Hepatocyte (in vitro differentiated cells): ENCODE data around the gene NUDT14. TPM values are rescaled to one million over a fixed set of nuclear protein-coding genes. Genes with fewer than 3 reads are reported as not detected.

Experiments
- DNase-seq: peaks from one replicate; pipeline ENCODE4 v3.0.0-alpha.2; 2016; ENCODE audit warnings: low spot score
- H2AFZ ChIP-seq: fragments of 200-600 bp; sonication (generic); 2 replicates; pipeline ENCODE4 v1.6.0; 2016; ENCODE audit warnings: antibody characterized with exemption, mild to moderate bottlenecking
- H3K27ac ChIP-seq: fragments of 200-600 bp; sonication (generic); 2 replicates; pipeline ENCODE4 v1.5.1; 2016; ENCODE audit warnings: mild to moderate bottlenecking
- H3K27me3 ChIP-seq: fragments of 200-600 bp; sonication (generic); 2 replicates; pipeline ENCODE4 v1.6.1; 2016
- H3K36me3 ChIP-seq: fragments of 200-600 bp; sonication (generic); replicated peaks from 2 replicates; pipeline ENCODE4 v1.5.1; 2016; ENCODE audit warnings: low read depth; ENCODE audit not compliant: insufficient read depth
- H3K4me1 ChIP-seq: fragments of 200-600 bp; sonication (generic); 2 replicates; pipeline ENCODE4 v1.5.1; 2016; ENCODE audit warnings: mild to moderate bottlenecking, moderate library complexity; ENCODE audit not compliant: insufficient read depth
- H3K4me2 ChIP-seq: fragments of 200-600 bp; sonication (generic); 2 replicates; pipeline ENCODE4 v1.6.0; 2016
- H3K4me3 ChIP-seq: fragments of 200-600 bp; sonication (generic); 2 replicates; pipeline ENCODE4 v1.5.1; 2016; ENCODE audit warnings: mild to moderate bottlenecking
- H3K79me2 ChIP-seq: fragments of 200-600 bp; sonication (generic); 2 replicates; pipeline ENCODE4 v1.6.0; 2017; ENCODE audit warnings: mild to moderate bottlenecking
- H3K9me2 ChIP-seq: fragments of 200-600 bp; sonication (generic); replicated peaks from 2 replicates; pipeline ENCODE4 v1.6.0; 2017; ENCODE audit warnings: mild to moderate bottlenecking; ENCODE audit not compliant: insufficient read depth
- H3K9me3 ChIP-seq: fragments of 200-600 bp; sonication (generic); 2 replicates; pipeline ENCODE4 v1.5.1; 2016; ENCODE audit warnings: low read depth, mild to moderate bottlenecking
- H4K20me1 ChIP-seq: fragments of 200-600 bp; sonication (generic); 2 replicates; pipeline ENCODE4 v1.6.0; 2016; ENCODE audit warnings: mild to moderate bottlenecking; ENCODE audit not compliant: insufficient read depth, poor library complexity, severe bottlenecking
- CTCF ChIP-seq: fragments of 200-600 bp; sonication (generic); IDR thresholded peaks from 2 replicates; pipeline ENCODE4 v1.5.1; 2016; ENCODE audit warnings: antibody characterized with exemption, mild to moderate bottlenecking; ENCODE audit not compliant: poor library complexity
- EZH2 ChIP-seq: fragments of 200-600 bp; sonication (generic); IDR thresholded peaks from 2 replicates; pipeline ENCODE4 v1.6.1; 2016; ENCODE audit warnings: antibody characterized with exemption, mild to moderate bottlenecking, borderline replicate concordance
- EZH2phosphoT487 ChIP-seq: fragments of 200-600 bp; sonication (generic); IDR thresholded peaks from one replicate; pipeline ENCODE4 v1.6.1; 2018; ENCODE audit warnings: antibody characterized with exemption, mild to moderate bottlenecking, low read depth, moderate library complexity; ENCODE audit not compliant: unreplicated experiment, severe bottlenecking
- WGBS: methylation state at CpG from one replicate; pipeline ENCODE4 v1.1.6; 2016; ENCODE audit warnings: low lambda C conversion rate; ENCODE audit errors: missing lambda C conversion rate; 5-methylcytosine and 5-hydroxymethylcytosine counted together
- polyA plus RNA-seq: library from polyadenylated mRNA; unstranded; fragments of >200 nt; fragmentation: Nextera tagmentation; extraction: Ambion mirVana; gene quantifications from 2 replicates; pipeline ENCODE4 v1.2.1, GENCODE V29; 2016
- total RNA-seq: library from RNA; depleted of rRNA; stranded (reverse); fragments of >200 nt; gene quantifications from 2 replicates; pipeline ENCODE4 v1.2.3, GENCODE V29; 2014

The NUDT14 gene
- total and polyA plus RNA-seq, 2 experiments from 2014 or later, result 47.4 to 98.1 TPM

DNA sequence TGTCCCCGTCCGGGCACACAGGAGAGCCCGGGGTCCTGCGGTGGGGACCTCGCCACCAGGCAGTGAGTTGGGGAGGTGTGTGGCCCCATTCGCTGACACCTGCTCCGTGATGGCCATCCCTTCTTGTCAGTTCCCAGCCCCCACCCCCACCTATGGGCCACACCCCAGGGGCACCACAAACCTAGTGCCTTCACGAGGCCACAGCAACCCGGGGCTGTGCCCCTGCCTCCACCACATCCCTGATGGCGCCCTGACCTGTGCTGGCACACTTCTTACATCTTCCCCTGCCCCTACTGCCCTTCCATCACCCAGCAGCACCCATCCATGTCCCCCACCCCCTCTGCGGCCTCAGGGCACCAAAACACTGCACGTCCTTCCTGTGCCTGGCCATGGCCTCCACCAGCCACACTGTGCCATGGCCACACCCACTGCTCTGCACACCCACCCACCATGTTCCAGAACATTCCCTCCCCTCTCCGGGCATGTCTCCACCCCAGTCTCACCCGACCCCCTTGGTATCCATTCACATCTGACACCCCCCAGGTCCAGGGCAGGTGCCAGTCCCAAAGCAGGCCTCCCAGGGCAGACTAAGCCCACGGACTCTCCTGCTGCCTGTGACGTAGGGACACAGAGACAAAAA, 37.0 kb downstream of the NUDT14 start:
- Histone ChIP-seq H3K9me2 (no peaks in the 10 kb centered on the region), H3K9me3 (peaks cover 5% of the 10 kb centered on the region), H3K79me2 (no peaks in the 10 kb centered on the region), H3K27ac (no peak overlapping the region), H3K36me3 (no peaks in the 10 kb centered on the region), H2AFZ (no peak overlapping the region), H3K27me3 (no peaks in the 10 kb centered on the region), H3K4me2 (no peak overlapping the region), H4K20me1 (no peaks in the 10 kb centered on the region), H3K4me1 (no peaks in the 10 kb centered on the region), H3K4me3 (no peak overlapping the region)
- 94% methylated on average over 4 of the region's 16 CpGs for WGBS
- TF ChIP-seq EZH2, result no peak
- TF ChIP-seq CTCF, result no peak
- TF ChIP-seq EZH2phosphoT487, result no peak
- DNase-seq, result no peak

DNA sequence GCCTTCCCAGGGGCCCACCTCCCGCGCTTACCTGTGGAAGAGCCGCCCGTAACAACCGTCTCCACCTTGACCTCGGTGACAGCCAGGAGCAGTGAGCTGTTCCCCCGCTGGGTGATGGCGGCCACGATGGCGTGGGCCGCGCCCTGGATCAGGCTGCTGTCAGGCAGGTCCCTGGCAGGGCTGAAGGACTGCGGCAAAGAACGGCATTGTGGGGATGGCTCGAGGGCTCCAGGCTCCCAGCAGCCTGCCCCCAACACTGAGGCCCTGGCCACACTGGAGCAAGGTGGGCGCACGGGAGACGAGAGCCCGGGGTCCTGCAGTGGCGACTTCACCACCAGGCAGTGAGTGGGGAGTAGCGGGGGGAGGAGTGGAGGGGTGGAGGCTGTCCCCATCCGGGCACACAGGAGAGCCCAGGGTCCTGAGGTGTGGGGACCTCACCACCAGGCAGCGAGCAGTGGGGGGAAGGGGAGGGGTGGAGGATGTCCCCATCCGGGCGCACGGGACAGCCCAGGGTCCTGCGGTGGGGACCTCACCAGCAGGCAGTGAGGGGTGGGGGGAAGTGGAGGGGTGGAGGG, 37.6 kb downstream of the NUDT14 start:
- Histone ChIP-seq H3K27ac (no peak overlapping the region), H3K36me3 (no peaks in the 10 kb centered on the region), H3K9me2 (no peaks in the 10 kb centered on the region), H3K27me3 (no peaks in the 10 kb centered on the region), H3K4me2 (no peak overlapping the region), H3K4me3 (no peak overlapping the region), H3K79me2 (no peaks in the 10 kb centered on the region), H3K9me3 (peaks cover 5% of the 10 kb centered on the region), H4K20me1 (no peaks in the 10 kb centered on the region), H2AFZ (no peak overlapping the region), H3K4me1 (no peaks in the 10 kb centered on the region)
- TF ChIP-seq EZH2phosphoT487, result no peak
- no peak for TF ChIP-seq CTCF
- no peak for TF ChIP-seq EZH2
- 98% methylated on average over 18 of the region's 27 CpGs for WGBS
- DNase-seq, result no peak

DNA sequence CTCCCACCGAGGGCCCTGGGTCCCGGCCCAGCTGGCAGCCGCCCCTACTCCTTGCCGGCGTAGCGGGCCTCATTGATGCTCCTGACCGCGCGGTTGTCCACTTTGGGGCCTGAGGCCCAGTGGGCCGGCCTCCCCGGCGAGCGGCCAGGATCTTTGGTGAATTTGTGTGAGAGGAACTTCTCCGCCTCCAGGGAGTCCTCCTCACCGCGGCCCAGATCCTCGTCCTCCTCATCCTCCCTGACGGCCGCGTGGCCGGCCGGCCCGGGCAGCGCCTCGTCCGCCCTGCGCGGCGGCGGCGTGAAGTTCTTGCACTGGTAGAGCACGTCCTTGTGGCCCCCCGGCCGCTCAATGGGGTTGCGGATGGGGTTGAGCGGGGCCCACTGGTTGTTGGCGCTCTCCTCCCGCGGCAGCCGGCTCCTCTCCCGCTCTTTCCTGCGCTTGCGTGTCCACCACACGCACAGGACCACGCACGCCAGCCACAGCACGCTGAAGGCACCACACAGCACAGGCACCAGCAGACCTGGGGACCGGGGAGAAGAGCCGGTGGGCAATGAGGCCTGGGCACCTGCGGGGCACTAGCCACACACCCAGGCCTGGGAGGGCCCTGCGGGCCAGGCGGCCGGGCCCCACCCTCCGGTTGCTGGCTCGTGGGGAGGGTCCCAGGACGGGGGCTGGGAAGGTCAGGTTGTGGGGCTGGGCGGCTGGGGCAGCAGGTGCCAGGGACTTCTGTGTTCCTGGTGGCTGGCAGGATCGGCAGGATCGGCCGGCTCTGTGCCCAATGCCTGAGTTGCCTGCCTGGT, 38.3 kb downstream of the NUDT14 start:
- DNase-seq, result no peak
- Histone ChIP-seq H2AFZ (no peak overlapping the region), H4K20me1 (no peaks in the 10 kb centered on the region), H3K4me1 (no peaks in the 10 kb centered on the region), H3K9me3 (peaks cover 5% of the 10 kb centered on the region), H3K79me2 (no peaks in the 10 kb centered on the region), H3K9me2 (no peaks in the 10 kb centered on the region), H3K27ac (no peak overlapping the region), H3K4me3 (no peak overlapping the region), H3K4me2 (no peak overlapping the region), H3K36me3 (no peaks in the 10 kb centered on the region), H3K27me3 (no peaks in the 10 kb centered on the region)
- TF ChIP-seq CTCF, result no peak
- TF ChIP-seq EZH2, result no peak
- TF ChIP-seq EZH2phosphoT487, result no peak
- WGBS, result 97% methylated on average over 30 of the region's 60 CpGs
